ENCODE results near the gene GGA3. TPM values are rescaled to one million over a fixed set of nuclear protein-coding genes. Genes with fewer than 3 reads are reported as not detected.

Gene GGA3
- total and polyA plus RNA-seq, 4 donors: 4.6 to 17.3 (median 9.2) TPM

DNA sequence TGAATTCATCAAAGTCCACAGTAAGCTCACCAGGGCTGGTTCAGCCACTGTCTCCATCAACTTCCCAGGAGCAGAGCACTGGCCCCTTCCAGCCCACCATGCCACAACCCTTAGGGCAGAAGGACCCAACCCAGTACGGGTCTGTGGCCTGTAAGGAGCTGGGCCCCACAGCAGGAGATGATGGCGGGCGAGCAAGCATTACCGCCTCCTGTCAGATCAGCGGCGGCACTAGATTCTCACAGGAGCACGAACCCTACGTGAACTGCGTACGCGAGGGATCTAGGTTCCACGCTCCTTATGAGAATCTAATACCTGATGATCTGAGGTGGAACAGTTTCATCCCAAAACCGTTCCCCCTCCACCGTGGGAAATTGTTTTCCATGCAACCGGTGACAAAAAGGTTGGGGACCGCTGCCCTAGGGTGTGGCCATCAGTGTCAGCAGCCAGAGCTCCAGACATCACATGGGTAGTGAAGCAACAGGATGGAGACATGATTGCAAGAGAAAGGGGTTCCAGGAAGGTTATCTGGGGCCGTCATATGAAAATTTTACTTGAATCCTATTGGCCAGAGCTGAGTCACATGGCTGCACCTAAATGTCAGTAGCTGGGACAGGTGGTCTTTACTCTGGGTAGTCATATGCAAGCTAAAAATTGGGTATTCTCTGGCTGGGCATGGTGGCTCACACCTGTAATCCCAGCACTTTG lies 40.2 kb upstream of the GGA3 start:
- no peaks in the 10 kb centered on the region for H3K9me3 ChIP-seq (ENCODE audit: control insufficient read depth in 4 of 4, low read length in 3 of 4)
- no peak overlapping the region for H3K27ac ChIP-seq (ENCODE audit: low read depth in 1 of 2, low read length in 2 of 2)
- 86% methylated on average over 17 of the region's 17 CpGs for WGBS
- no peak overlapping the region for H3K9ac ChIP-seq (ENCODE audit: low read depth in 1 of 2, low read length in 2 of 2)
- H3K36me3 ChIP-seq (ENCODE audit: control insufficient read depth in 4 of 4, insufficient read depth in 3 of 4, low read depth in 1 of 4, low read length in 3 of 4): no peaks in the 10 kb centered on the region
- DNase-seq (ENCODE audit: low spot score): no peak
- TF ChIP-seq EGR1 (IDR thresholded peaks at IDR 0.05; ENCODE audit: low read depth in 2 of 2): no peak
- TF ChIP-seq, protein P1, sequence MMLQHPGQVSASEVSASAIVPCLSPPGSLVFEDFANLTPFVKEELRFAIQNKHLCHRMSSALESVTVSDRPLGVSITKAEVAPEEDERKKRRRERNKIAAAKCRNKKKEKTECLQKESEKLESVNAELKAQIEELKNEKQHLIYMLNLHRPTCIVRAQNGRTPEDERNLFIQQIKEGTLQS (IDR thresholded peaks at IDR 0.05): no peak
- TF ChIP-seq, protein P2, sequence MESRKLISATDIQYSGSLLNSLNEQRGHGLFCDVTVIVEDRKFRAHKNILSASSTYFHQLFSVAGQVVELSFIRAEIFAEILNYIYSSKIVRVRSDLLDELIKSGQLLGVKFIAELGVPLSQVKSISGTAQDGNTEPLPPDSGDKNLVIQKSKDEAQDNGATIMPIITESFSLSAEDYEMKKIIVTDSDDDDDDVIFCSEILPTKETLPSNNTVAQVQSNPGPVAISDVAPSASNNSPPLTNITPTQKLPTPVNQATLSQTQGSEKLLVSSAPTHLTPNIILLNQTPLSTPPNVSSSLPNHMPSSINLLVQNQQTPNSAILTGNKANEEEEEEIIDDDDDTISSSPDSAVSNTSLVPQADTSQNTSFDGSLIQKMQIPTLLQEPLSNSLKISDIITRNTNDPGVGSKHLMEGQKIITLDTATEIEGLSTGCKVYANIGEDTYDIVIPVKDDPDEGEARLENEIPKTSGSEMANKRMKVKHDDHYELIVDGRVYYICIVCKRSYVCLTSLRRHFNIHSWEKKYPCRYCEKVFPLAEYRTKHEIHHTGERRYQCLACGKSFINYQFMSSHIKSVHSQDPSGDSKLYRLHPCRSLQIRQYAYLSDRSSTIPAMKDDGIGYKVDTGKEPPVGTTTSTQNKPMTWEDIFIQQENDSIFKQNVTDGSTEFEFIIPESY (IDR thresholded peaks at IDR 0.05): no peak
- no peak for TF ChIP-seq YY1 (IDR thresholded peaks at IDR 0.05)
- TF ChIP-seq, protein P3, sequence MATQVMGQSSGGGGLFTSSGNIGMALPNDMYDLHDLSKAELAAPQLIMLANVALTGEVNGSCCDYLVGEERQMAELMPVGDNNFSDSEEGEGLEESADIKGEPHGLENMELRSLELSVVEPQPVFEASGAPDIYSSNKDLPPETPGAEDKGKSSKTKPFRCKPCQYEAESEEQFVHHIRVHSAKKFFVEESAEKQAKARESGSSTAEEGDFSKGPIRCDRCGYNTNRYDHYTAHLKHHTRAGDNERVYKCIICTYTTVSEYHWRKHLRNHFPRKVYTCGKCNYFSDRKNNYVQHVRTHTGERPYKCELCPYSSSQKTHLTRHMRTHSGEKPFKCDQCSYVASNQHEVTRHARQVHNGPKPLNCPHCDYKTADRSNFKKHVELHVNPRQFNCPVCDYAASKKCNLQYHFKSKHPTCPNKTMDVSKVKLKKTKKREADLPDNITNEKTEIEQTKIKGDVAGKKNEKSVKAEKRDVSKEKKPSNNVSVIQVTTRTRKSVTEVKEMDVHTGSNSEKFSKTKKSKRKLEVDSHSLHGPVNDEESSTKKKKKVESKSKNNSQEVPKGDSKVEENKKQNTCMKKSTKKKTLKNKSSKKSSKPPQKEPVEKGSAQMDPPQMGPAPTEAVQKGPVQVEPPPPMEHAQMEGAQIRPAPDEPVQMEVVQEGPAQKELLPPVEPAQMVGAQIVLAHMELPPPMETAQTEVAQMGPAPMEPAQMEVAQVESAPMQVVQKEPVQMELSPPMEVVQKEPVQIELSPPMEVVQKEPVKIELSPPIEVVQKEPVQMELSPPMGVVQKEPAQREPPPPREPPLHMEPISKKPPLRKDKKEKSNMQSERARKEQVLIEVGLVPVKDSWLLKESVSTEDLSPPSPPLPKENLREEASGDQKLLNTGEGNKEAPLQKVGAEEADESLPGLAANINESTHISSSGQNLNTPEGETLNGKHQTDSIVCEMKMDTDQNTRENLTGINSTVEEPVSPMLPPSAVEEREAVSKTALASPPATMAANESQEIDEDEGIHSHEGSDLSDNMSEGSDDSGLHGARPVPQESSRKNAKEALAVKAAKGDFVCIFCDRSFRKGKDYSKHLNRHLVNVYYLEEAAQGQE (IDR thresholded peaks at IDR 0.05): no peak
- TF ChIP-seq FOXA1 (IDR thresholded peaks at IDR 0.05): no peak
- TF ChIP-seq TAF1 (conservative IDR thresholded peaks at IDR 0.05): no peak
- TF ChIP-seq RXRA (IDR thresholded peaks at IDR 0.05): no peak
- TF ChIP-seq, protein P4, sequence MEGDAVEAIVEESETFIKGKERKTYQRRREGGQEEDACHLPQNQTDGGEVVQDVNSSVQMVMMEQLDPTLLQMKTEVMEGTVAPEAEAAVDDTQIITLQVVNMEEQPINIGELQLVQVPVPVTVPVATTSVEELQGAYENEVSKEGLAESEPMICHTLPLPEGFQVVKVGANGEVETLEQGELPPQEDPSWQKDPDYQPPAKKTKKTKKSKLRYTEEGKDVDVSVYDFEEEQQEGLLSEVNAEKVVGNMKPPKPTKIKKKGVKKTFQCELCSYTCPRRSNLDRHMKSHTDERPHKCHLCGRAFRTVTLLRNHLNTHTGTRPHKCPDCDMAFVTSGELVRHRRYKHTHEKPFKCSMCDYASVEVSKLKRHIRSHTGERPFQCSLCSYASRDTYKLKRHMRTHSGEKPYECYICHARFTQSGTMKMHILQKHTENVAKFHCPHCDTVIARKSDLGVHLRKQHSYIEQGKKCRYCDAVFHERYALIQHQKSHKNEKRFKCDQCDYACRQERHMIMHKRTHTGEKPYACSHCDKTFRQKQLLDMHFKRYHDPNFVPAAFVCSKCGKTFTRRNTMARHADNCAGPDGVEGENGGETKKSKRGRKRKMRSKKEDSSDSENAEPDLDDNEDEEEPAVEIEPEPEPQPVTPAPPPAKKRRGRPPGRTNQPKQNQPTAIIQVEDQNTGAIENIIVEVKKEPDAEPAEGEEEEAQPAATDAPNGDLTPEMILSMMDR (IDR thresholded peaks at IDR 0.05; ENCODE audit: low read depth, low read length, missing input control): no peak
- TF ChIP-seq, protein P5, sequence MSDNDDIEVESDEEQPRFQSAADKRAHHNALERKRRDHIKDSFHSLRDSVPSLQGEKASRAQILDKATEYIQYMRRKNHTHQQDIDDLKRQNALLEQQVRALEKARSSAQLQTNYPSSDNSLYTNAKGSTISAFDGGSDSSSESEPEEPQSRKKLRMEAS (IDR thresholded peaks at IDR 0.05): no peak
- TF ChIP-seq FOXA2 (IDR thresholded peaks at IDR 0.05): no peak
- no peak for TF ChIP-seq JUND (IDR thresholded peaks at IDR 0.05)
- no peak for TF ChIP-seq HNF4A (conservative IDR thresholded peaks at IDR 0.05)
- no peak for TF ChIP-seq NR2F2 (IDR thresholded peaks at IDR 0.05)
- TF ChIP-seq SP1 (IDR thresholded peaks at IDR 0.05): no peak
- no peak for TF ChIP-seq RAD21 (IDR thresholded peaks at IDR 0.05)
- TF ChIP-seq GABPA (IDR thresholded peaks at IDR 0.05 in 1 of 2, conservative IDR thresholded peaks at IDR 0.05 in 1 of 2): no peak
- H3K4me3 ChIP-seq (ENCODE audit: low read depth in 1 of 3, low read length in 3 of 3): no peak overlapping the region
- no peaks in the 10 kb centered on the region for H3K27me3 ChIP-seq (ENCODE audit: control insufficient read depth in 4 of 4, insufficient read depth in 4 of 4, low read length in 3 of 4)
- H3K4me1 ChIP-seq (ENCODE audit: control insufficient read depth in 4 of 4, insufficient read depth in 4 of 4, low read length in 3 of 4): no peaks in the 10 kb centered on the region

Data from liver (tissue), 9 donors.